CD4-positive, alpha-beta T cell treated with Interleukin-21 for 1 hour (primary cell): ENCODE measurements around the gene PTPRD.

ENCODE experiments used
- DNase-seq: peaks from one replicate; pipeline ENCODE4 v3.0.0-alpha.2; 2020

The PTPRD gene

DNA sequence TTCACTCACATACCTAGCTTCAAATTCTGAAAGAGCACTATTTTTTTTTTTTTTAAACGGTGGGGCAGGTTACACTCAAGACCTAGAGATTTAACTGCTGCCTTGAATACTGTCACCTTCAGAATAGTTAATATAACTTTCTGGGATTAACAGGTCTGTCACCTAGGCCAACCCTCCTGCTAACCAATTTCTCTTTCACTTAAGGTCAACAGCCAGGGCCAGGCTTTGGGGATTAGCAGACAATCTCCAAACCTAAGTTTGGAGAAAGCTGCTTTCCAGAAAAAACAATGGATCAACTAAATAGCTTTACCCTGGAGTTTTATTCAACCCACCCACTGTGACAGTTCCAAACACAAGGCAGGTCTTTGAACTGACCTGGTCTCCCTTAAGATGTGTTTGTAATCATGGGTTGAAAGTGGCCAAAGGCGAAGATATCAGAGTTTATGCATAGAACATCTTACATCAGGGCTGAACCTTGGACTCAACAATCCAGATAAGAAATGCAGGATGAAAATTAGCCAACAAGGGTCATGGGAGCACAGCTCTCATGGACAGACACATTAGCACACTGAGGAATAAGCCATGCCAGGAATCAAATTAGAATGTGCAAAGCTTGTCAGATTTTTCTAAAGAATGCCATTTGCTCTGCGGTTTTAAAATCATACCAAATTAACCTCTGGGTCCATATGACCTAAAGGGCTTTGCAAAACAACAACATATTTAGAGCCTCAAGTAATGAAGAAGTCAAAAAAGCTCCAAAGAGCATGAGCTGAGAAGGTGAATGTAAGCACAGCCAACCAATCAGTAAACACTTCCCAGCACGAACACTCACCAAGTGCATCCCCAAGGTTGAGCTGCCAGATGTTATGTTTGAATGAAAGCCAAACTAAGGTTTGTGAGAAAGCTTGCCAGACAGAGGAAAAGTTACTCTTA, 2274.7 kb downstream of the PTPRD start:
- no peak for DNase-seq

DNA sequence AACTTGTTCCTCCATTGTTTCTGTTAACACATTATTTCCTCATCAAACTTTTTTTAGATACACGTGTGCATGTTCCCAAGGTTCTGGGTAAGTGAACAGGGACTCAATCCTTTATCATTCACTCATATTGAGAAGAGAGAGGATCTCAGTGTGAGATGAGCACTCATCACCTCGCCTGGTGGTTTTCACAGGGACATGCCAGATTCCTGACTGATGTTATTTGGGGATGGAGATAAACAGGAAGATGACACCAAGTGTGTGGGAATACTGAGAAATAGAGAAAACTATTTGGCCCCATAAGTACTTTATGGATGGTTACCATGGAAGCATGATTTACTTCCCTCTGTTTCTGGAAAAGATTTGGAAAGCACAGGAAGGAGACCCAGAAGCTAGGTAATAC, 2279.9 kb downstream of the PTPRD start:
- DNase-seq = no peak

DNA sequence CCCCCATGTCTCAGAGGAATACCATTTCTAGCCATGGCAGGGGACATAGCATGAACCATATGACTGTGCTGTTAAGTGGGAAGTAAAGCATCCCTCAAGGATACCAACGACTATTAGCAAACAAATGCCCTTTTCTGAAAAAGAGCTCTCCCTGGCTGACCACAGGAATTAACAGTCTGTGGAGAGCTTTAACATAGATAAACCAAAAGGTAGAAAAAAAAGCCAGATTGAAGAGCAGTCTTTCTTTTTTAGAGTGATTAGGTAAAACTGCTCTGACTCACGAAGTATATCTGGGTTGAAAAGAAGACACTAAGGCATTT, 2280.5 kb downstream of the PTPRD start:
- DNase-seq = no peak

DNA sequence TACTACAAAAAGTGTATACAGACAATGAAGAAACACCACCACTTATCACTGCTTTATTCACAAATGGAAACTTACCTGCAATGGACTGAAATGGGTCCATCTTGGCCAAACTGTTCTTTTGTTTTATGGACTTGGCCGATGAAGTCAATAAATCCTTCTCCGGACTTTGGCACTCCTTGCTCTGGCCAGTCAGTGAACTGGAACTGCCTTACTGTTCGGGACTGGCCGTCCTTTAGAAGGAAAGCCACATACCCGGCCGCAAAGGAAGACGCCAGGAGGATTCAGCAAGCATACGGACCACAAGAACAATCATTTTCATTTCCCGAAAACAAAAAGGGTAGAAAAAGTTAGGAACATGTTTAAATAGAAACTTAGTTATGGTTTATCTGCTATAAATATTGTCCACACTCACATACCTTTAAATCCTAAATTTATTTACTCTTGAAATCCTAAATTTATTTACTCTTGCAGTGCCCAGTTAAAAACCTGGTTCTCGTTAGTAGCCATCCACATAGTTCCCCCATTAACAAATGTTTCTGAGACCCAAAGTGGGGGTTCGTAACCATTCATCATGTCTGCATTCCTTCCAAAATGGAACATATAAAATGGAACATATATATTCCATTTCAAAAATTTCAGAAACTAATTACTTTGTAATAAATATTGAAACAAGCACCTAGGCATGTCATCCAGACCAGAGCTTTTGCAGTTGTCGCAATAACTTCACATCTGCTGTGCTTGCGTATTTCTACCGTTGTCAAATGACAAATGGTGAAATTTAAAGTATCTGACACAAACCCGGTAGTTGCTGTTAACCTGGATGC, 2281.1 kb downstream of the PTPRD start:
- DNase-seq = no peak

DNA sequence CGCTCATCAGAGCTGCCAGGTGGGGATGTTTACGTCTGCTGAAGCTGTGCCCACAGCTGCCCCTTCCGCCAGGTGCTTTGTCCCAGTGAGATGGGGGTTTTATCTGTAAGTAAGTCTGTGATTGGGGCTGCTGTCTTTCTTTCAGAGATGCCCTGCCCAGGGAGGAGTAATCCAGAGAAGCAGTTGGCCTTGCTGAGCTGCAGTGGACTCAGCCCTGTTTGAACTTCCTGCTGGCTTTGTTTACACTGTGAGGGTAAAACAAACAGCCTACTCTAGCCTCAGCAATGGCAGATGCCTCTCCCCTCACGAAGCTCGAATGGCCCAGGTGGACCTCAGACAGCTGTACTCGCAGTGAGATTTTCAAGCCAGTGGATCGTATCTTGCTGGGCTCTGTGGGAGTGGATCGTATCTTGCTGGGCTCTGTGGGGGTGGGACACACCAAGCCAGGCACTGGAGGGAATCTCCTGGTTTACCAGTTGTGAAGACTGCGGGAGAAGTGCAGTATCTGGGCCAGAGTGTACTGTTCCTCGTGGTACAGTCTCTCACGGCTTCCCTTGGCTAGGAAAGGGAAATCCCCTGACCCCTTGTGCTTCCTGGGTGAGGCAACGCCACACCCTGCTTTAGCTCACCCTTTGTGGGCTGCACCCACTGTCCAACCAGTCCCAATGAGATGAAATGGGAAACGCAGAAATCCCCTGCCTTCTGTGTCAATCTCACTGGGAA, 2283.1 kb downstream of the PTPRD start:
- DNase-seq = no peak

DNA sequence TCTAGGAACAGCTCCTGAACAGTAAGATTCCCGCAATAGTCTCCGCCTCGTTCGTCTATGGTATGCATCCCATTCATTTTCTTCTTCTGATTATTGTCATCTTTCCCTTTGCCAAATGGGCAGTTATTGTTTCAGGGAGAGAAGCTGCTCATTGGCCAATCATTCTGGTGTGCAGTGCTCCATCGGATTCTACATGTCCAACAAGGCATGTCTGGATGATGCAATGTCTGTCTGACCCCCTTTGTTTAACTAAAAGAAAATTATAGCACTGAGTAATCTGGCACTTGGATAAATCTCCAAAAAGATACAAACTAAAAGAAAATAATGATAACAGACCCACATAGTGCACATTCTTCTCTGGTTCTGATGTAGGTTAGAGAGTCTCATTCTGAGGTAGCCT, 2297.6 kb downstream of the PTPRD start:
- no peak for DNase-seq

DNA sequence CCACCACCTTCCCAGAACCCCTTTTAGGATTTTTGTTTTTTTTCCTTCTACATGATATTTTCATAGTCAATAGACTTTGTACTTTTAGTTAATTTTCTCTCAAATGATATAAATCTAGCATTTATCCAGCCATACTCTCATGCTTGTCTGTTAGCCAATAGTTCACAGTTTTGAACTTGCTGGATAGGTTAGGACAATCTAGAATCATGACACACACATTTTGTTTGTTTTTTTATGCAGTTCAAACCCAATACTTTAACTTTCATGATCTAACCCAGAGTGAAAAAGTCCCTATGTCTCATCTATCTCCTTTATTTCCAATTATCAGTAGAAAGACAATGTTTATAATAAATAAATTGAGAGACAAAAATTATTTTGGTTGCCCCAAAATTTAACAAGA, 2303.5 kb downstream of the PTPRD start:
- no peak for DNase-seq

DNA sequence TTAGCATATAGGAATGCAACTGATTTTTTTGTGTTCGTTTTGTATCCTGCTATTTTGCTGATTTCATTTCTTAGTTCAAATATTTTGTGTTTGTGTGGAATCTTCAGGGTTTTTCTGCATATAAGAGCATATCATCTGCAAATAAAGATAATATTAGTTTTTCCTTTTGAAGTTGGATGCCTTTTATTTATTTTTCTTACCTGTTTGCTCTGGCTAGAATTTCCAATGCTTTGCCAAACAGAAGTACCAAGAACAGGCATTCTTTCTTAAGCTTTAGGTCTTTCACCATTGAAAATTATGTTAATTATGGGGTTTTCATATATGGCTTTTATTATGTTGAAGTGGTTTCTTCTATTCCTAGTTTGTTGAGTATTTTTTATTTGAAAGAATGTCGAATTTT, 2308.1 kb downstream of the PTPRD start:
- no peak for DNase-seq

DNA sequence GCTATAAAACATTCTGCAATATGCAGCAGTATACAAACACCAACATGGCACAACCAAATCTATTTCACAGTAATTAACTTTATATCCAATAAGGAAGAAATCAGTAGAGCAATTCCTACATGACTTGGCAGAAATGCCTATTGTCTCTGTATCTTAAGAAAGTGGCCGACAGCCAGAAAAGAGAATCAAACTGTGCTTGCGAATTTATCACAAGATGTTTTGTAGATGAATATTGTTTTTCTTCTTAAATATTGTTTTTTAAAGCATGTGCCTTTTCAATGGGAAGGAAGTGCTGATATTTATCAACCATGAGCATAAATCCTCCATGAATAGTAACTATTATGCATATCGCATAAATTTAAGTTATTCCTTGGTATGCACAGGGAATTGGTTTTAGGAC, 2311.5 kb downstream of the PTPRD start:
- DNase-seq = no peak

DNA sequence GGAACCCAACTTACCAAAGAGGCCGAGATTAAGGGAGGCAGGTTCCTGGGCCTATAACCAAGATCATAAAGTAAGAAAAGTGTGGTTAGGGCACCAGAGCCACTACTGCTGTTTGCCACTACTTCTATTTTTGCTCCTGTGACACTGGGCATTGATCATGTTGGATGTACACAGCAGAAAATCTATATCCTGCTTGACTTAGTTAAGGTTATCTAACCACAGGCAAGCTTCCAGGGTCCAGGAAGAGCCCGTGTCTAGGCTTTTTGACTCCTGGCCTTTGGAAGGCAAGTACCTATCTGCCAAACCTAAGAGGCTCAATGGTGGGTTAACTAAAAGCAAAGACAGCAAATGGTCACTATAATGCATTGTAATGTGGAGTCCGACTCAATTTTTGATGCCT, 2315.8 kb downstream of the PTPRD start:
- no peak for DNase-seq

DNA sequence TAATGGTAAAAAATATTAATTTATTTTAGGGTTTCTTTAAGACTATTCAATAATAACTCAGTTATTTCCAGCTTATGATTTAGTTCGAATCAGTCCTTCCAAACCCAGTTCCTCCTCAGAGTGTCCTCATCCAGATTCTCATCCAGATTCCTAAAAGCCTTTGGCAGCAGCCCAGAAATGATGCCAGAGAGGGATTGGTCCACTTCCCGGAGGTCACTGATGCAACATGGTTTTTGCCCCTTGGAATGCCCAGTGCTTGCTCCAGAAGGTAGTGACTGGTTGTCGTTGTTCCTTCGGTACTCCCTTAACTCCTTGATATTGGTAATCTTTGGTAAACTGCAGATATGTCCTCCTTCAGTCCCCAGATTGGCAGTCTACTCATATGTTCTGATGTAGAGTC, 2320.1 kb downstream of the PTPRD start:
- DNase-seq = no peak

DNA sequence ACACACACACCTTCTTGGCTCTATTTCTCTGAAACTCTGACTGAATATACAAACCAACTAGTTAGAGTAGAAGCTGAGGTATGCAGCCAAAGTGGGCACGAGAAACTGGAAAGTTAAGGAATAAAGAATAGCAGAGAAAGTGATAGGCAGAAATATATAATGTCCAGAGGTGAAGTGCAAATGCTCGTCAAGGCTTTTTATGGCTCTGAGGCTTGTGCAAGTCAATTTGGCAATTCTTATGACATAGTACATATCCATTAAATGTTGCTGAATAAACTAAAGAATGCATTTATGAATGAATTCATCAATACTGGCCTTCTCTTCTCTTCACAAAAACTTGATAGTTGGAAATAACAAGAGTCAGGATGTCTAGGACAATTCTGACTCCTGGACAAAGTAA, 2323.1 kb downstream of the PTPRD start:
- no peak for DNase-seq

DNA sequence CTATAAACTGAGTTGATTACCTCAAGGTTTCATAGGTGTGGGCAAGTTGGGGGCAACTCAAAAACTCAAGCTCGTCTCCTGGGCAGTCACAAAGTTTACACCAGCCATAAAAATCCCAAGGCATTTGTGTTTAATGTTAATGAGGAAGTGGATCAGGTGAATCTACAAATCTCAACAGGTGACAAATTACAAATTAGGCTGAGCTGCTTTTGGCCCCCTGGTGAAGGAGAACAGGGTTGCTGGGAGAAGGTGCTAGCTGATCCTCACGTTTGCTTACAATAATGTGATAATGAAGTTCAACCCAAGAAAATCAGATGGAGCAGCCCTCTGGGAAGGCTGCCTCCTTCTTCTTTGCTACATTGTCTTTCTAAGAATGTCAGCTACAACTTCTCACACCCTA, 2324.8 kb downstream of the PTPRD start:
- DNase-seq = no peak

DNA sequence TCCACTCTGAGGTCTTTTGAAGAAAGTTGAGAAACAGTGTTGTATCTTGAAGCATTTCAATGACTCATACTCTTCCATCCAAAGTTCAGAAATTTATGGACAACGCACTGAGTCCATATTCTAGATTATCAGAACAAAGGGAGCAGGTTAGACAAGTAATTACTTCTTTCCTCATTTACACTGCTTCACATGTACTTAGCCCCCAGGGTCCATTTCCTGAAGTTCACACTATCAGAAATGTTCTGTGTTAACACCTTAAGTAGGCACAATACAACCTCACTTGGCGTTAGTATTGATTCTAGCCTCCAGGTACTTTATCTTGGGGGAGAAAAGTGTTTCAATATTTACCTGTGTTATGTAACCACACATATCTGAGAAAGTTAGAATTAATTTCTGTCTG, 2325.3 kb downstream of the PTPRD start:
- no peak for DNase-seq

DNA sequence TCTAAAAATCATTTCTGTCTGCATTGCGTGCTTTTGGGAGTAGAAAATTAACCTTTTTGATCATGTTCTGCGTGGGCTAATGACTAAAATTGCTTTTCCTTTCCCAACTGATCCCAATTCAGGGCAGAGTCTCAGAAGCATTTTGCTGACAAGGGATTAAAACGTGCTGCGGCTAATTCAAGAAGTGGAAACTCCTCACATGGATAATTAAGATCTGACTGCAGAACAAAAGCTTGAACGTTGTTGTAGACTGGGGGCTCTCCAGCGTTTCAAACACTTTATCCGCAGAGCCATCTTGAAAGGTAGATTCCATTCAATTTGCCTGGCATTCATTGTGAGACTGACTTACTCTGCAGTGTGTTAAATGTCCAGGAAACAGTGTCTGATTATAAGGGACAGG, 2327.9 kb downstream of the PTPRD start:
- DNase-seq = no peak

DNA sequence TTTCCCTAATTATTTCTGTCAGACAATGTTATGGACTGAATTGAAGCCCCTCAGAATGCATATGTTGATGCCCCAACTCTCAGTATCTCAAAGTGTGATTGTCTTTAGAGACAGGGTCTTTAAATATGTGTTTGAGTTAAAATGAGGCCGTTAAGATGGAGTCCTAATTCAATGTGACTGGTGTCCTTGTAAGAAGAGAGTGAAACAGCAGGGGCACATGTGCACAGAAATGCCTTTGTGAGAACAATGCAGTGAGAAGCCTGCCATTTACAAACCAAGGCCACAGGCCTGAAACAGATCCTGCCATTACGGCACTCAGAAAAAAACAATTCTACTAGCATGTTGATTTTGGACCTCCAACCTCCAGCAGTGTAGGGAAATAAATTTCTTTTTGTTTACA, 2330.3 kb downstream of the PTPRD start:
- no peak for DNase-seq

DNA sequence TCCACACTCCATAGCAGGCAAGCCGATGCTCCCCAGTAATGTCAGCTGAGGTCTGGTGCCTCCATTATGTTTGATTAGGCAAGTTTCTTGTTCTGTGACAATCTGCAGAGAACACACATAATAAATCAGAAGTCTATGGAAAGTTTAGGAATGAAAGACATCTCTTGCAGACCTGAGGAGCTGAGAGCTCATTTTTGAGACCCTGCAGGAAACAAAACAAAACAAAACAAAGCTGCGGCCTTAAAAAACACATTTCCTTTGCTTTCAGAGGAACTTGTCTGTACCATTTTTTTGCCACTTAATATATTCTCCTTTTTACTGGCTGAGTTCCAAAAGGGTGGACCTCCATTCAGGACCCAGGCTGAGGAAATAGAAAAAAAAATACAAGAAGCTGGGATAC, 2332.0 kb downstream of the PTPRD start:
- DNase-seq = no peak

DNA sequence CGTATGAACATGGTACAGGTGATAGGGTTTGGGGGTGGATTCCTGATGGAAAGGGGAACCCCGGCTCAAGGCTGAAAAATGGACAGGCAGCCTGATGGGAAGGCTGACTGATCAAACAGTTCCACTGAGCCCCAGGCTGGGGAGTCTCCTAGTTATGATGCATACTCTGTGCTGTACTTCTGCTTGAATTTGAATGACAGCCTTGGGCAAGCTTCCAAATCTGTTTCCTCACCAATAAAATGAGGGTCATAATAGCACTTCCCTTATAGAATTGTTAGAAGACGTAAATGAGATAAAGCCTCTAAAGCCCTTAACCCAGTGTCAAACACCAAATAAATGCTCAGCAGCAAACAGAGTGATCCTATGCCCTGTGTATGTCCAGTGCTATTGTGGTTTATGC, 2334.8 kb downstream of the PTPRD start:
- DNase-seq = no peak

DNA sequence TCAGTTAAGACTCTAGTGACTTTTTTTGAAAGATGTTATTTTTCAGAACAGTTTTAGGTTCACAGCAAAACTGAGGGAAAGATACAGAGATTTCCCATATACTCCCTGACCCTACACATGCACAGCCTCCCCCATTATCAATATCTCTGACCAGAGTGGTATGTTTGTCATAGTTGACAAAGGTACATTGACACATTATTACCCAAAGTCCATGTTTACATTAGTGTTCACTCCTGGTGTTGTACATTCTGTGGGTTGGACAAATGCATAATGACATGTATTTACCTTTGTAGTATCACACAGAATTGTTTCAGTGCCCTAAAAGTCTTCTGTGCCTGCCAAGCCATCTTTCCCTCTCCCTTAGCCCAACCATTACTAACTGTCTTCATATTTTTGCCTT, 2342.6 kb downstream of the PTPRD start:
- no peak for DNase-seq

DNA sequence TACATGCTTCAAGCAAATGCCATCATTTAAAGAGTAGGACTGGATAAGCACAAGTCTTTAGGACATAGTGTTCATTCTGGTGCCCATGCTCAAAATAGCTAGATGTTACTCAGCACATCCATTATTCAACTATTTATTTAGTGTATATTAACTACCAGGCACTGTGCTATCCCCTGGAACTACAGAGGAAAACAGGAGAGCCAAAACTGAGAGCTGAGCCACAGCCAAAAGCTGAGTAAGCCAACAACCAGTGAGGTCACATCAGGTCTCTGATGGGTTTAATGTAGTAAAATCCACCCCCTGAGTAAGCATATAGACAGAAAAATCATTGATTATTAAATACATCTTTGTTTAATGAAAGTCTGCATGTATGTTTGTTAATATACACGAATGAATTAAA, 2343.9 kb downstream of the PTPRD start:
- no peak for DNase-seq

DNA sequence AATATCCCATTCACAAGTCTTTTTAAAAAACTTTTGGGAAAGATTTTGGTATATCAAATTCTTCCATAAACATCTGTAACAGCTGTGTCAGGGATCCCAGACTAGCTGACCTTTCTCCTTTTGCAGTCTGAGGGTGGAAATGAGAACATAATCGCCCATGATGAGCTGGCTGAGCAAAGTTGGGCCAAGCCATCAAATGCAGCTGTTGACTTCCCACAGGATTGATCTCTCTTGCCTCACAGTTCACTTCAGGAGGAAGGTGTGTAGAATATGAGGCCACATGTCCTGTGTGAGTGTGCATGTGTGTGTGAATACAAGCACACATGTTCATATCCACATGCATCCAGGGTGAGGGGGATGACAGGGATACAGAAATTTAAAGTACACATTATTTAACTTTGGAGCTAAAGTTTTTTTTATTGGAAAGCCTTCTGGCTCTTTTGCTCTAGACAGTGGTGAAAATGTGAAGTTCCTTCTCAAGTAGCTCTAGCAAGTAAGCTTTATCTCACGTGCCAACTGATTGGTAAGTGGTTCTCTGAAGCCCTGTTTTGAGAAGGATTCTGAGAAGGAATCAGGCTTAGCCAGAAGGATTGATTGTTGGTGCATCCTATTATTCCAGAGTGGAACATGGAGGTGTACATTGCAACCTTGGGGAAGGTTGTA, 2344.5 kb downstream of the PTPRD start:
- no peak for DNase-seq

DNA sequence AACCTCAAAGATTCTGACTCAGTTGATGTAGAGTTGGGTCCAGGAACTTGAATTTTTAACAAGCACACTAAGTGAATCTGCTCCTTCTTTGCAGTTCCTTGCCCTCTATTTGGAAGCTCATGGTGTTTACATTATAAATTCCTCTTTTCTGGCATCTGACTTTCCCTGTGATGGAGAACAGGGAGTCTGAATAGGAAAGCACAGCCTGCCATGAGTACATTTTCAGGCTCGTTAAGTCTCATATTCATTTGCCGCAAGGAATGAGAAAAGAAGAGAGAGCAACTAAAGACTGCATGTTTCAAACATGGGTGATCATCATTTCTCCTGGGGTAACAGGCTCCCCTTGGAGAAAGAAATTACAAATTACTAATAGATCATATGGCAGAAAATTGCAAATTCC, 2345.2 kb downstream of the PTPRD start:
- DNase-seq = no peak

DNA sequence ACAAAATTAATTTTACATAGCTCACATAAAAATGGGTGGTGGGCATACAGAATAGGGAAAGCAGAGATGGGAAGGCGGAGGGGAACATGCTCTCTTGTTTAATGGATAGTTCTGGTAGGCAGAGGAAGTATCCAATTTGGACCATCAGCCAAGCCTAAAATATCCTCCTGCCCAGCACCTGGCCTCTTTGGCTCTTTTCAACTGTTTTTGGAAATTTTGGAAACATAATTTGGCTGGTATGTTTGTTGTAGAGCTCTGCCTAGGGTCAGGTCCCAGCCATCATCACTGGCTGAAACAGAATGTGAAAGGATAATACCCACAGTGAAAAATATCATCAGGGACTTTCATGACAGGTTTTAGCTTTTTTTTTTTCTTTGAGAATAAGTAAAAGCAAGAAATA, 2345.9 kb downstream of the PTPRD start:
- no peak for DNase-seq
